HEK293 (cell line): Measurements from ENCODE around the gene INO80E.

Experiments used
- BCL11A ChIP-seq: fragments of 450-650 bp; formaldehyde crosslinking; IDR thresholded peaks from 2 replicates; pipeline ENCODE4 v1.5.1; 2016; ENCODE audit warnings: low read depth, missing biosample characterization, missing genetic modification characterization
- GLI4 ChIP-seq: fragments of 450-650 bp; formaldehyde crosslinking; IDR thresholded peaks from 2 replicates; pipeline ENCODE4 v1.5.1; 2016; ENCODE audit warnings: missing biosample characterization, missing genetic modification characterization
- IKZF3 ChIP-seq: fragments of 450-650 bp; IDR thresholded peaks from 2 replicates; pipeline ENCODE4 v1.5.0; 2018; ENCODE audit warnings: missing biosample characterization, mild to moderate bottlenecking, missing genetic modification characterization, moderate library complexity
- MEIS1 ChIP-seq: sonication (generic); formaldehyde crosslinking; IDR thresholded peaks from 2 replicates; pipeline ENCODE4 v1.8.1; 2022; ENCODE audit warnings: missing genetic modification reagents, mild to moderate bottlenecking, borderline replicate concordance
- MYNN ChIP-seq: fragments of 450-650 bp; formaldehyde crosslinking; IDR thresholded peaks from 2 replicates; pipeline ENCODE4 v1.5.1; 2016; ENCODE audit warnings: missing biosample characterization, missing genetic modification characterization, borderline replicate concordance
- OVOL3 ChIP-seq: fragments of 450-650 bp; formaldehyde crosslinking; IDR thresholded peaks from 2 replicates; pipeline ENCODE4 v1.5.1; 2016; ENCODE audit warnings: missing biosample characterization, missing genetic modification characterization
- SCRT2 ChIP-seq: fragments of 450-650 bp; formaldehyde crosslinking; IDR thresholded peaks from 2 replicates; pipeline ENCODE4 v1.5.1; 2016; ENCODE audit warnings: missing biosample characterization, missing genetic modification characterization
- ZBTB17 ChIP-seq: fragments of 450-650 bp; formaldehyde crosslinking; IDR thresholded peaks from 2 replicates; pipeline ENCODE4 v1.5.1; 2016; ENCODE audit warnings: missing biosample characterization, missing genetic modification characterization
- ZBTB20 ChIP-seq: fragments of 450-650 bp; formaldehyde crosslinking; IDR thresholded peaks from 2 replicates; pipeline ENCODE4 v1.5.1; 2016; ENCODE audit warnings: missing biosample characterization, missing genetic modification characterization
- ZNF112 ChIP-seq: fragments of 450-650 bp; formaldehyde crosslinking; IDR thresholded peaks from 2 replicates; pipeline ENCODE4 v1.5.0; 2017; ENCODE audit warnings: missing biosample characterization, missing genetic modification characterization
- ZNF121 ChIP-seq: fragments of 450-650 bp; formaldehyde crosslinking; IDR thresholded peaks from 2 replicates; pipeline ENCODE4 v1.5.1; 2016; ENCODE audit warnings: missing biosample characterization, missing genetic modification characterization
- ZNF174 ChIP-seq: fragments of 450-650 bp; formaldehyde crosslinking; IDR thresholded peaks from 2 replicates; pipeline ENCODE4 v1.5.0; 2017; ENCODE audit warnings: missing biosample characterization, mild to moderate bottlenecking, missing genetic modification characterization
- ZNF24 ChIP-seq: fragments of 450-650 bp; formaldehyde crosslinking; IDR thresholded peaks from 2 replicates; pipeline ENCODE4 v1.5.1; 2016; ENCODE audit warnings: missing biosample characterization, missing genetic modification characterization
- ZNF354C ChIP-seq: fragments of 450-650 bp; formaldehyde crosslinking; IDR thresholded peaks from 2 replicates; pipeline ENCODE4 v1.5.1; 2016; ENCODE audit warnings: missing biosample characterization, missing genetic modification characterization, low read depth, borderline replicate concordance
- ZNF366 ChIP-seq: fragments of 450-650 bp; formaldehyde crosslinking; conservative IDR thresholded peaks from 2 replicates; pipeline ENCODE4 v1.5.1; 2016; ENCODE audit warnings: missing biosample characterization, missing genetic modification characterization
- ZNF473 ChIP-seq: fragments of 450-650 bp; formaldehyde crosslinking; IDR thresholded peaks from 2 replicates; pipeline ENCODE4 v1.5.1; 2017; ENCODE audit warnings: missing biosample characterization, missing genetic modification characterization
- ZNF501 ChIP-seq: fragments of 450-650 bp; formaldehyde crosslinking; IDR thresholded peaks from 2 replicates; pipeline ENCODE4 v1.5.1; 2016; ENCODE audit warnings: missing biosample characterization, missing genetic modification characterization
- ZNF514 ChIP-seq: fragments of 450-650 bp; formaldehyde crosslinking; IDR thresholded peaks from 2 replicates; pipeline ENCODE4 v1.5.1; 2016; ENCODE audit warnings: missing biosample characterization, missing genetic modification characterization
- ZNF529 ChIP-seq: fragments of 450-650 bp; formaldehyde crosslinking; IDR thresholded peaks from 2 replicates; pipeline ENCODE4 v1.5.1; 2017; ENCODE audit warnings: missing genetic modification characterization, missing biosample characterization; ENCODE audit not compliant: insufficient replicate concordance
- ZNF549 ChIP-seq: fragments of 450-650 bp; IDR thresholded peaks from 2 replicates; pipeline ENCODE4 v1.5.1; 2018; ENCODE audit warnings: missing biosample characterization, missing genetic modification characterization, mild to moderate bottlenecking, inconsistent platforms, moderate library complexity
- ZNF585B ChIP-seq: fragments of 450-650 bp; formaldehyde crosslinking; IDR thresholded peaks from 2 replicates; pipeline ENCODE4 v1.5.1; 2016; ENCODE audit warnings: missing biosample characterization, missing genetic modification characterization
- ZNF600 ChIP-seq: fragments of 450-650 bp; formaldehyde crosslinking; IDR thresholded peaks from 2 replicates; pipeline ENCODE4 v1.5.1; 2016; ENCODE audit warnings: missing biosample characterization, missing genetic modification characterization
- ZNF623 ChIP-seq: fragments of 450-650 bp; formaldehyde crosslinking; IDR thresholded peaks from 2 replicates; pipeline ENCODE4 v1.5.1; 2016; ENCODE audit warnings: missing biosample characterization, missing genetic modification characterization
- ZNF660 ChIP-seq: fragments of 450-650 bp; IDR thresholded peaks from 2 replicates; pipeline ENCODE4 v1.5.1; 2018; ENCODE audit warnings: missing biosample characterization, mild to moderate bottlenecking, missing genetic modification characterization
- ZSCAN16 ChIP-seq: fragments of 450-650 bp; formaldehyde crosslinking; IDR thresholded peaks from 2 replicates; pipeline ENCODE4 v1.5.1; 2016; ENCODE audit warnings: missing biosample characterization, missing genetic modification characterization
- TF ChIP-seq, protein P1 (sequence below): fragments of 450-650 bp; formaldehyde crosslinking; IDR thresholded peaks from 2 replicates; pipeline ENCODE4 v1.5.1; 2017; ENCODE audit warnings: missing biosample characterization, mild to moderate bottlenecking, missing genetic modification characterization, moderate library complexity
- TF ChIP-seq, protein P2 (sequence below): fragments of 450-650 bp; formaldehyde crosslinking; IDR thresholded peaks from 2 replicates; pipeline ENCODE4 v1.5.1; 2016; ENCODE audit warnings: missing biosample characterization, missing genetic modification characterization
- TF ChIP-seq, protein P3 (sequence below): fragments of 450-650 bp; formaldehyde crosslinking; IDR thresholded peaks from 2 replicates; pipeline ENCODE4 v1.5.1; 2016; ENCODE audit warnings: missing biosample characterization, missing genetic modification characterization
- TF ChIP-seq, protein P4 (sequence below): fragments of 450-650 bp; formaldehyde crosslinking; IDR thresholded peaks from 2 replicates; pipeline ENCODE4 v1.5.1; 2016; ENCODE audit warnings: missing biosample characterization, missing genetic modification characterization, borderline replicate concordance

The INO80E gene

DNA sequence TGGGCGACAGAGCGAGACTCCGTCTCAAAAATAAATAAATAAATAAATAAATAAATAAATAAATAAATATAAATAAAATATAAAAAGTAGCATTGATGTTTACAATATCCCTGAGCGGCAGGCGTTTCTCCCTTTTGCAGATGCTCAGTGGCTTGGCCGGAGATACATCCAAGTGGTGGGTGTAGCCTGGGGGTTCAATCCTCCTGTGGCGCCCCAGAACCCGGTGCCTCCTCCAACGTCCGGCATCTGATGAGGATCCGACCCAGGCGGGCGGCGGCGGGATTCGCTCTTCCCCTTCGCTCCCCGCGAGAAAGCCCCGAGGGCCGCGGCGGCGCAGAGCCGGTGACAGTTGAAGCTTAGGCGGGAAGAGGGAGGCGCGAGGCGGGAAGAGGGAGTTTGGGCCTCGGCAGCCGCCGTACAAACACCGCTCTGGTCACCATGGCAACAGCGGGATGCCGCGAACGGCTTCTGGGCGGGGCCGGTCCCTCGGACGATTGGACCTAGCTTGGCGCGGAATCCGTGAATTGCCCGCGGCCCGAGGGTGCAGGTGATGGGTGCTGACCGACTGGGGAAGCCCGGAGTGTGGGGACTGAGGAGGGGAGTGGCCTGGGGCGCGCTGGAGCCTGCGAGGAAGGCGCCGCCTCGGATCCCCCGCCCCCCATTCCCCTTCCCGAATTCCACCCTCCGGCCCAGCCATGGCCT lies 56.8 kb downstream of the INO80E start (continued):
- TF ChIP-seq ZNF174 (no peak), ZNF549 (tag by site-specific recombination) (no peak), OVOL3 (no peak; the same call in none of the 2 replicates), ZNF514 (peak; percentile 96), MYNN (tag by site-specific recombination) (peak; percentile 41), ZNF585B (tag by site-specific recombination) (0 out of 2 replicates have a peak, but pooled peaks have one; percentile 6), ZNF623 (tag by site-specific recombination) (peak; percentile 92), ZNF501 (tag by site-specific recombination) (peak; percentile 95), ZNF600 (tag by site-specific recombination) (peak; percentile 74; the same call in 1 of the 2 replicates), BCL11A (tag by site-specific recombination) (0 out of 2 replicates have a peak, but pooled peaks have one; percentile 13), ZBTB17 (tag by site-specific recombination) (peak; percentile 86), ZNF112 (tag by site-specific recombination) (no peak), IKZF3 (peak; percentile 96), GLI4 (tag by site-specific recombination) (no peak), ZNF366 (tag by site-specific recombination) (peak; percentile 68), SCRT2 (tag by site-specific recombination) (peak; percentile 63), ZSCAN16 (tag by site-specific recombination) (no peak; the same call in 1 of the 2 replicates), ZNF24 (tag by site-specific recombination) (peak; percentile 97), MEIS1 (peak; percentile 42; the same call in 1 of the 2 replicates), ZNF354C (tag by site-specific recombination) (peak; percentile 99), ZNF473 (tag by site-specific recombination) (no peak), ZBTB20 (no peak), ZNF660 (tag by site-specific recombination) (no peak; the same call in 1 of the 2 replicates), ZNF121 (tag by site-specific recombination) (peak; percentile 92), ZNF529 (tag by site-specific recombination) (no peak)
- TF ChIP-seq, protein P1, sequence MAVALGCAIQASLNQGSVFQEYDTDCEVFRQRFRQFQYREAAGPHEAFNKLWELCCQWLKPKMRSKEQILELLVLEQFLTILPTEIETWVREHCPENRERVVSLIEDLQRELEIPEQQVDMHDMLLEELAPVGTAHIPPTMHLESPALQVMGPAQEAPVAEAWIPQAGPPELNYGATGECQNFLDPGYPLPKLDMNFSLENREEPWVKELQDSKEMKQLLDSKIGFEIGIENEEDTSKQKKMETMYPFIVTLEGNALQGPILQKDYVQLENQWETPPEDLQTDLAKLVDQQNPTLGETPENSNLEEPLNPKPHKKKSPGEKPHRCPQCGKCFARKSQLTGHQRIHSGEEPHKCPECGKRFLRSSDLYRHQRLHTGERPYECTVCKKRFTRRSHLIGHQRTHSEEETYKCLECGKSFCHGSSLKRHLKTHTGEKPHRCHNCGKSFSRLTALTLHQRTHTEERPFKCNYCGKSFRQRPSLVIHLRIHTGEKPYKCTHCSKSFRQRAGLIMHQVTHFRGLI (tag by site-specific recombination): peak; percentile 47; the same call in 1 of the 2 replicates
- TF ChIP-seq, protein P2, sequence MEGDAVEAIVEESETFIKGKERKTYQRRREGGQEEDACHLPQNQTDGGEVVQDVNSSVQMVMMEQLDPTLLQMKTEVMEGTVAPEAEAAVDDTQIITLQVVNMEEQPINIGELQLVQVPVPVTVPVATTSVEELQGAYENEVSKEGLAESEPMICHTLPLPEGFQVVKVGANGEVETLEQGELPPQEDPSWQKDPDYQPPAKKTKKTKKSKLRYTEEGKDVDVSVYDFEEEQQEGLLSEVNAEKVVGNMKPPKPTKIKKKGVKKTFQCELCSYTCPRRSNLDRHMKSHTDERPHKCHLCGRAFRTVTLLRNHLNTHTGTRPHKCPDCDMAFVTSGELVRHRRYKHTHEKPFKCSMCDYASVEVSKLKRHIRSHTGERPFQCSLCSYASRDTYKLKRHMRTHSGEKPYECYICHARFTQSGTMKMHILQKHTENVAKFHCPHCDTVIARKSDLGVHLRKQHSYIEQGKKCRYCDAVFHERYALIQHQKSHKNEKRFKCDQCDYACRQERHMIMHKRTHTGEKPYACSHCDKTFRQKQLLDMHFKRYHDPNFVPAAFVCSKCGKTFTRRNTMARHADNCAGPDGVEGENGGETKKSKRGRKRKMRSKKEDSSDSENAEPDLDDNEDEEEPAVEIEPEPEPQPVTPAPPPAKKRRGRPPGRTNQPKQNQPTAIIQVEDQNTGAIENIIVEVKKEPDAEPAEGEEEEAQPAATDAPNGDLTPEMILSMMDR (tag by site-specific recombination): peak; percentile 38; the same call in 1 of the 2 replicates
- TF ChIP-seq, protein P3, sequence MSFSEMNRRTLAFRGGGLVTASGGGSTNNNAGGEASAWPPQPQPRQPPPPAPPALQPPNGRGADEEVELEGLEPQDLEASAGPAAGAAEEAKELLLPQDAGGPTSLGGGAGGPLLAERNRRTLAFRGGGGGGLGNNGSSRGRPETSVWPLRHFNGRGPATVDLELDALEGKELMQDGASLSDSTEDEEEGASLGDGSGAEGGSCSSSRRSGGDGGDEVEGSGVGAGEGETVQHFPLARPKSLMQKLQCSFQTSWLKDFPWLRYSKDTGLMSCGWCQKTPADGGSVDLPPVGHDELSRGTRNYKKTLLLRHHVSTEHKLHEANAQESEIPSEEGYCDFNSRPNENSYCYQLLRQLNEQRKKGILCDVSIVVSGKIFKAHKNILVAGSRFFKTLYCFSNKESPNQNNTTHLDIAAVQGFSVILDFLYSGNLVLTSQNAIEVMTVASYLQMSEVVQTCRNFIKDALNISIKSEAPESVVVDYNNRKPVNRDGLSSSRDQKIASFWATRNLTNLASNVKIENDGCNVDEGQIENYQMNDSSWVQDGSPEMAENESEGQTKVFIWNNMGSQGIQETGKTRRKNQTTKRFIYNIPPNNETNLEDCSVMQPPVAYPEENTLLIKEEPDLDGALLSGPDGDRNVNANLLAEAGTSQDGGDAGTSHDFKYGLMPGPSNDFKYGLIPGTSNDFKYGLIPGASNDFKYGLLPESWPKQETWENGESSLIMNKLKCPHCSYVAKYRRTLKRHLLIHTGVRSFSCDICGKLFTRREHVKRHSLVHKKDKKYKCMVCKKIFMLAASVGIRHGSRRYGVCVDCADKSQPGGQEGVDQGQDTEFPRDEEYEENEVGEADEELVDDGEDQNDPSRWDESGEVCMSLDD (tag by site-specific recombination): no peak
- TF ChIP-seq, protein P4, sequence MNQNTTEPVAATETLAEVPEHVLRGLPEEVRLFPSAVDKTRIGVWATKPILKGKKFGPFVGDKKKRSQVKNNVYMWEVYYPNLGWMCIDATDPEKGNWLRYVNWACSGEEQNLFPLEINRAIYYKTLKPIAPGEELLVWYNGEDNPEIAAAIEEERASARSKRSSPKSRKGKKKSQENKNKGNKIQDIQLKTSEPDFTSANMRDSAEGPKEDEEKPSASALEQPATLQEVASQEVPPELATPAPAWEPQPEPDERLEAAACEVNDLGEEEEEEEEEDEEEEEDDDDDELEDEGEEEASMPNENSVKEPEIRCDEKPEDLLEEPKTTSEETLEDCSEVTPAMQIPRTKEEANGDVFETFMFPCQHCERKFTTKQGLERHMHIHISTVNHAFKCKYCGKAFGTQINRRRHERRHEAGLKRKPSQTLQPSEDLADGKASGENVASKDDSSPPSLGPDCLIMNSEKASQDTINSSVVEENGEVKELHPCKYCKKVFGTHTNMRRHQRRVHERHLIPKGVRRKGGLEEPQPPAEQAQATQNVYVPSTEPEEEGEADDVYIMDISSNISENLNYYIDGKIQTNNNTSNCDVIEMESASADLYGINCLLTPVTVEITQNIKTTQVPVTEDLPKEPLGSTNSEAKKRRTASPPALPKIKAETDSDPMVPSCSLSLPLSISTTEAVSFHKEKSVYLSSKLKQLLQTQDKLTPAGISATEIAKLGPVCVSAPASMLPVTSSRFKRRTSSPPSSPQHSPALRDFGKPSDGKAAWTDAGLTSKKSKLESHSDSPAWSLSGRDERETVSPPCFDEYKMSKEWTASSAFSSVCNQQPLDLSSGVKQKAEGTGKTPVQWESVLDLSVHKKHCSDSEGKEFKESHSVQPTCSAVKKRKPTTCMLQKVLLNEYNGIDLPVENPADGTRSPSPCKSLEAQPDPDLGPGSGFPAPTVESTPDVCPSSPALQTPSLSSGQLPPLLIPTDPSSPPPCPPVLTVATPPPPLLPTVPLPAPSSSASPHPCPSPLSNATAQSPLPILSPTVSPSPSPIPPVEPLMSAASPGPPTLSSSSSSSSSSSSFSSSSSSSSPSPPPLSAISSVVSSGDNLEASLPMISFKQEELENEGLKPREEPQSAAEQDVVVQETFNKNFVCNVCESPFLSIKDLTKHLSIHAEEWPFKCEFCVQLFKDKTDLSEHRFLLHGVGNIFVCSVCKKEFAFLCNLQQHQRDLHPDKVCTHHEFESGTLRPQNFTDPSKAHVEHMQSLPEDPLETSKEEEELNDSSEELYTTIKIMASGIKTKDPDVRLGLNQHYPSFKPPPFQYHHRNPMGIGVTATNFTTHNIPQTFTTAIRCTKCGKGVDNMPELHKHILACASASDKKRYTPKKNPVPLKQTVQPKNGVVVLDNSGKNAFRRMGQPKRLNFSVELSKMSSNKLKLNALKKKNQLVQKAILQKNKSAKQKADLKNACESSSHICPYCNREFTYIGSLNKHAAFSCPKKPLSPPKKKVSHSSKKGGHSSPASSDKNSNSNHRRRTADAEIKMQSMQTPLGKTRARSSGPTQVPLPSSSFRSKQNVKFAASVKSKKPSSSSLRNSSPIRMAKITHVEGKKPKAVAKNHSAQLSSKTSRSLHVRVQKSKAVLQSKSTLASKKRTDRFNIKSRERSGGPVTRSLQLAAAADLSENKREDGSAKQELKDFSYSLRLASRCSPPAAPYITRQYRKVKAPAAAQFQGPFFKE (tag by site-specific recombination): no peak
